ENCODE results near the gene XG. TPM values are rescaled to one million over a fixed set of nuclear protein-coding genes. Genes with fewer than 3 reads are reported as not detected.
A peak's percentile ranks its signal among the peaks of the same experiment; 100 is the strongest.

XG gene
- total RNA-seq, 1 experiment from 2014 or later = not detected

GRCh38 chrX:2819345-2820135 lies 67.7 kb downstream of the XG start:
- DNase-seq (ENCODE audit: low read depth) = peak; percentile 9

GRCh38 chrX:2820136-2820771 lies 68.4 kb downstream of the XG start:
- DNase-seq (ENCODE audit: low read depth) = no peak

DNA sequence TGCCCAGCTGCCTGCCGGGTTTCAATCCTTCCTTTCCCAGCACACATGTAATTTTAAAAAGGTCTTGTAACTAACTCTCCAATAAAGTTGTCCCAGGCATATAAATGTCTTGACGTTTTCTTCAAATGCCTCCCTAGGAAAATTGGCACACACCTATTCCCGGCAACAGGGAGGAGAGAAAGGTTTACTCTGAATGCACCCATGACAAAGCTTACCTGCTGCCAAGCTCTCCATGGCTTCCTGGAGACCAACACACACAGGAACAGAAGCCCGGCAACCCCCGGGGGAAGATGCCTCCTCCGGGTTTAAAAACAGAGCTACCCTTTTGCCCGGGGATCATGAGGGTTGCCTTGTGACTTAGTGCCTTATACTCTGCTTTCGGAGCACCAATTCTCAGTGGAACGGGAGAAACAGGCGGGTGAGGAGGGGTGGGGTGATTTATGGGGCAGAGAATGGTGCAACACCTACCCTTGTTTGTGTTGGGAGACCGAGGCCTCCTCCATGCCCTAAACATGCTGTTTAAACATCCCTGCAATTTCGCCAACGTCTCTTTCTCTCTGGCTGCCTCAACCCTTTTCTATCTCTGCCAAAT lies 72.1 kb downstream of the XG start:
- DNase-seq (ENCODE audit: low read depth) = no peak

GRCh38 chrX:2824886-2825285 lies 73.0 kb downstream of the XG start:
- no peak for DNase-seq (ENCODE audit: low read depth)

DNA sequence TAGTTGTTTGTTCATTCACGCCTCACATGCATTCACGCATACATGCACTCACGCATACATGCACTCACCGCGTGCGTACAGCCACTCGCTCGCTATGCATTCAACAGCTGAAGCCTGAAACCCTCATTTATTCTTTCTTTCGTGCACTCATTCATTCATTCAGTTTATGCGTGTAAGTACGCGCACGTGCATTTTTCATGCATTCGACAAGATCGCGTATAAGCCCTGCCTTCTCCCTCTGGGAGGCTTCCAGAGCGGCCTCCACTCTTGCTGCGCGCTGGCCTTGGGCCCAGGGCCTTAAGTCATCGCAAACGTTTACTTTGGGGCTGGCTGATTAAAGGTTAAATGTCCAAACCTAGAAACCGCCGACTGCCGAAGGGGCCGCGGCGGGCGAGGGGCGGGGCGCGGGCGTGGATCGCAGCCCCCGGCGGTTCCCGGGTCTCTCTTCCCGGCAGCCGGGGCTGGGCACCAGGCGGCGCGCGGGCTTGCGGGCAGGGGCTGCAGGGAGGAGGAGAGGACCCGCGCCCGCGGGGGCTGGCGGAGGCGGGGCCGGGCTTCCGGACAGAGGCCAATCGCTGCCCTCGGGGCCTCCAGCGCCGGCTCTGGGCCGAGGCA lies 76.6 kb downstream of the XG start, which contains the start of gene GYG2:
GYG2 (plus strand) TSS at position 587 of the 615 bp plus-strand sequence. CDS start 1,259 bp downstream, outside the sequence.
- DNase-seq (ENCODE audit: low read depth) = peak; percentile 10

GRCh38 chrX:2828959-2829411 lies 77.1 kb downstream of the XG start:
- DNase-seq (ENCODE audit: low read depth) = no peak

DNA sequence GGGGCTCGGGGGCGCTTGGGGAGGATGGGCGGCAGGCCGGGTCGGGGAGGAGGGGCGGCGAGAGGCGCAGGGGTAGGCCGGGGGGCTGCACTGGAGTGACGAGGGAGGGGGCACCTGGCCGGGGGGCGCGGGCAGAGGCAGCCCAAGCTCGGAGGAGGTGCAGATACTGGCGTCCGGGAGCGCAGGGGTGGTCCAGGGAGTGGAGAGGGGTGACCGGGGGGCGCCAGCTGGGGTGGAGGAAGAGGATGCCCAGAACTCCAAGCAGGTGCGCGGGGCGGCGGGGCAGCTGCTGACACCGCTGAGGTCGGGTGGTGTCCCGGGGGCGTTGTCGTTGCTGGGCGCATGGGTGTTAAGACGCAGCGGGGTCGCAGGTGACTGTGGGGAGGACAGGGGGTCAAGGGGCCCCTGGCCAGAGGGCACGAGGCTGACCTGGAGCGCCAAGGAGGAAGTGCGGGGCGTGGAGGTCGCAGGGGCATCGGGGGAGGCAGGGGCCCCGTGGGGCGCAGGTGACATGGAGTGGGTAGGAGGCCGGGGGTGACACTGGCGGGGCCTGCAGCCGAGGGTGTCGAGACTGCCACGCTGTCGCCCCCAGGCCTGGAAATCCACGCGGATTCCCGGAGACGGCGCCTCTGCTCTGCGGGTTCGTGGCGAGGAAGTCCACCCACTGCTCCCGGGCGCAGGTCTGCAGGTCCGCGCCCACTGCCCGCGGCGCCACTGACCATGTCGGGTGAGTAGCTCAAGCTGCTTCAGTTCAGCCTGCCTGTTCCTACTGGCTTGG lies 77.8 kb downstream of the XG start:
- DNase-seq (ENCODE audit: low read depth) = no peak

GRCh38 chrX:2831471-2832228 lies 79.8 kb downstream of the XG start:
- DNase-seq (ENCODE audit: low read depth) = no peak

GRCh38 chrX:2837961-2838360 lies 86.1 kb downstream of the XG start:
- DNase-seq (ENCODE audit: low read depth) = no peak

- no peak for DNase-seq (ENCODE audit: low read depth)
Measured at GRCh38 chrX:2840961-2841360, 89.1 kb downstream of the XG start.

- no peak for DNase-seq (ENCODE audit: low read depth)
Measured at GRCh38 chrX:2841537-2841936, 89.7 kb downstream of the XG start.

DNA sequence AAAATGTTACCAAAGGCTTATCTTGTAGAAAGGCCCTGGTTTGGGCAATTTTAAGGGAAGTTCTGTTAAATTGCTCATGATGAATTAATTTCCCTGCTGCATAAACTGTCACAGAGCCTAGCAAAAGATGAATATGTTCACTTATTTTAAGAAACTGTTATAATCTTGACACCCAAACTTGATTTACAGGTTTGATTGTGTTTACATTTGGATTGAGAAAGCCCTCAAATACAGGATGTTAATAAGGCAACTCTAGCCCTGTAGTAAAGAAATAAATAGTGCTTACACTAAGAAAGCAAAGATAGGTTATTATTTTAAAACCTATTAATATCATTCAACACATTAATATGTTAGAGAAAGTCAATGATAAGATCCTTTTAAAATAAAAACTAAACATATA lies 95.2 kb downstream of the XG start:
- DNase-seq (ENCODE audit: low read depth) = no peak

GRCh38 chrX:2848871-2849301 lies 97.0 kb downstream of the XG start:
- peak; percentile 44 for DNase-seq (ENCODE audit: low read depth)

- no peak for DNase-seq (ENCODE audit: low read depth)
Measured at GRCh38 chrX:2854918-2855317, 103.1 kb downstream of the XG start.

- DNase-seq (ENCODE audit: low read depth) = no peak
Measured at GRCh38 chrX:2855761-2856160, 103.9 kb downstream of the XG start.

DNA sequence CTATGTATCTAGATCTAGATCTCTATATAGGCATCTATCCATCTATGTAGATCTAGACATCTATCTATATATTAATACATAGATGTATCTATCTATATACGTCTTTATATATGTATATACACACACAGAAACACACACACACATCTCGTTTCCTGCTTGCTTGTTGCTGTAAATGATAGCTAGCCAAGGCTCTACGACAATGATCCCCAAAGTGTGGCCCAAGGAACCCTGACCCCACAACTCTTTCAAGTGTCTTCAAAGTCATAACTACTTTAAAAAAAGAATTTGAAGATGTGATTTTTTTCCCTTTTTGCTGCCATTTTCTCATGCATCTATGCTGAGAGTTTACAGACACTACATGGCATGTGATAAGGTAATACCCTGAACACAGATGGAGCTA lies 105.7 kb downstream of the XG start:
- DNase-seq (ENCODE audit: low read depth) = no peak

GRCh38 chrX:2859197-2859797 lies 107.5 kb downstream of the XG start:
- no peak for DNase-seq (ENCODE audit: low read depth)

- DNase-seq (ENCODE audit: low read depth) = no peak
Measured at GRCh38 chrX:2862404-2862803, 110.6 kb downstream of the XG start.

DNA sequence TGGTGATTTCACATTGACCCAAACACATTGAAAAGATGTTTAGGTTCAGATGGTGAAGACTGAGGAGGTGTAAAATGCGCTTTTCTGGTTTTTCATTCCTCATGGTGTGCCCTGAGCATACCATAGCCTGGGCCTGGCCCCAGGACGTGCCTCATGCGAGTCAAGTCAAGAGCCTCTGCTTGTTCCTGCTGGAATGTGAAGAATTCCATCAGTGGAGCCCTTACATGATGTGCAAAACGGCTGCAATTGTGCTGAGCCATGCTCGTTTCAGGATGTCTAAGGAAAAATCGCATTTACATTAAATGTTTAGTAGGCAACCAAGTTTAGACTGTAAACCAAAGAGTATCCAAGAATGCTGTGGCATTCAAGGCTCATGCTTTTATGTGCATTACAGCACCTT lies 111.8 kb downstream of the XG start:
- no peak for DNase-seq (ENCODE audit: low read depth)

Data from Daoy (cell line).